GM19099 (cell line): ENCODE results near the gene PLD1.

Experiments used
- POLR2A ChIP-seq: IDR thresholded peaks from 3 replicates; pipeline ENCODE4 v1.6.1; 2011; ENCODE audit warnings: low read depth; ENCODE audit not compliant: insufficient read length; ENCODE audit errors: extremely low read depth

The PLD1 gene

DNA sequence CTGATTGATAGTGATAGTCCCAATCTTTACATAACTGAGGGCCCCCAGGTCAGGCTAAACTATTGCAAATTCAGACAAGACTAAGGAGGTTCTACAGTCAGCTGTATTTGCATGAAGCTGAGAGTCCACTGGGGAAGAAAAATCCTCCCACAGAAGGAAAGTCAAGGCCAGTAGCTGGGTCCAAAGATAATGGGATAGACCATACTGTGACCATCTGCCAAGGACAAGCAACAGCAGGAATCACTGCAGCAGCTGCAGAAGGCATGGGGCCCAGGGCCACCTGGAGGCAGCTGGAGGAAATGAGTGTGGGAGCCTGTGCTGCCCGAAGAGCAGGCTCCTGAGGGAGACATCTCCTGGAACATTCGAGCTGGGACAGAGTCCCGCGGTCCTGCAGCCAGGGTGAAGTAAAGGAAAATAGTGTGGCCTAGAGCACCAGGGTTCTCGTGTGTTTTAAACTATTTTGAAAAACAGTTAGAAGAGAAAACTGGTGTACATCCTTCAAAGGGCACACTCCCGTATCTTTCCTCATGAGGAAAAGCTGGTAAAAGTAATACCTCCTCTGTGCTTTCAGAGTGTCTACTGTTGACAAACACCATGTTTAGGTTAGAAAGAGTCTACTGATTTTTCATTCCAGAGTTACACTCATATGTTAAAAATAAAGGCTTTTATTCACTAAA lies 19.7 kb upstream of the PLD1 start:
- TF ChIP-seq POLR2A, result no peak

DNA sequence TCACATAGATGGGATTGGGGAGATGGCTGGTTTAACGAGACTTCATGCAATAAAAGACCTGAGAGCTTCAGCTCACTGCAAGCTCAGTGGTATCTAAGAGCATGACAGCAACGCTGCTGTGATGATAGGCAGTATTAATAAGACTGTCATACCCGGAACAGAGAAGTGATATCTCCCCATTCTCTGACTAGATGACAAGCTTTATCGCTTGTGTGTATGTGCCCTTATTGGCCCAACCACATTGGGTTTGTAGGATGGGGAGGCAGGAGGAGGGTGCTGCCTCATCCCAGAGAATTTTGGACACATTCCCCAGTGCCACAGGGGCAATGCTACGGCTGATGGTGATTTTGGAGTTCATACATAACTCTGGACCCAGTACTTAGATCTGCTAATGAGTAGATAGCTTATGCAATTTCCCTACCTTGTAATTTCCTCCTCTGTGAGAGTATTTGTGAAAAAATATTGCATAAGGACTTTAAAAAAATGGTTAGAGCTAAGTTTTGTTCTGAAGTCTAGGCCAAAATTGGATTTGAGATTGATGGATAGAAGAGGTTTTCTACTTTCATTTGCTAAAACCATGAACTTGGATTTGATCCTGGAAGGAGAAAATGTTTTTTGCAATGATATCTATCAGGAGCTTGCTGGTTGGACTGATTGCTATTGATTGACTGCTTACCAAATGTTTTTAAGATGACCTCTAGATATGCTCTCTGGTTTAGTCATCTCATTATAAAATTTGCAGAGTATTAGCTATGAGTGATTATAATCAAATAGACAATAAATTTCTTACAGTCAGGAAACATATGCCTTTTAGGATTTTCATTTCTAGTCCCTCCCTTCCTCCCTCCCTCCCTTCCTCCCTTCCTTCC lies 18.9 kb upstream of the PLD1 start:
- no peak for TF ChIP-seq POLR2A

GRCh38 chr3:171827836-171828458 lies 17.7 kb upstream of the PLD1 start:
- no peak for TF ChIP-seq POLR2A

- no peak for TF ChIP-seq POLR2A
Measured at GRCh38 chr3:171827385-171827784, 17.1 kb upstream of the PLD1 start.

DNA sequence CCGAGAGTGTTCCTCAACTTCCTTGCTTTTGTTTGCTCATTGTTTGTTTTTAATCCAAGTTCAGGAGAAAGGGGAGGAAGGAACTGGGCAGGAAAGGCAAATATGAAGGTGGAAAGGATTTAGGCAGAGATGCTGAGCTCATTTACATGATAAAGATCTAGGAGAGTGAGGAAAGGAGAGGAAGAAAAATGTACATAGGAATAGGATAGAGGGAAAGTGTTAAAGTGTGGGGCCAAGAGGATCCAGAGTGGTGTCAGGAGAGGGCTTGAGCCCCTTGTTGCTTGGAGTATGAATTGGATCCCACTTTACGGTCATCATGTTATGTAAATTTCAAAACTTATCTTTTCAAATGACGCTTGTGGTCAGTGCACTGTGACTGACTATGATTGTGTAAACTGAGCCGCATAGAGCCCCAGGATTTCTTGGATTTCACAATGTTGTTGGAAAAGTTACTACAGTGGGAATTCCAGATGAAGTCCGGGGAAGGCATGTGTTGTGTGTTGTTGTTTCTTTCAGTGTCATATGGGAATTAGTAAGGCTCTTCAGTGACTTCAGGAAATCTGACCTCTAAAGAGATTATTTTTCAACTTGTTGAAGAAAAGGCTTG lies 15.0 kb upstream of the PLD1 start:
- TF ChIP-seq POLR2A, result no peak

- no peak for TF ChIP-seq POLR2A
Measured at GRCh38 chr3:171824824-171825221, 14.5 kb upstream of the PLD1 start.

GRCh38 chr3:171824116-171824515 lies 13.8 kb upstream of the PLD1 start:
- no peak for TF ChIP-seq POLR2A

DNA sequence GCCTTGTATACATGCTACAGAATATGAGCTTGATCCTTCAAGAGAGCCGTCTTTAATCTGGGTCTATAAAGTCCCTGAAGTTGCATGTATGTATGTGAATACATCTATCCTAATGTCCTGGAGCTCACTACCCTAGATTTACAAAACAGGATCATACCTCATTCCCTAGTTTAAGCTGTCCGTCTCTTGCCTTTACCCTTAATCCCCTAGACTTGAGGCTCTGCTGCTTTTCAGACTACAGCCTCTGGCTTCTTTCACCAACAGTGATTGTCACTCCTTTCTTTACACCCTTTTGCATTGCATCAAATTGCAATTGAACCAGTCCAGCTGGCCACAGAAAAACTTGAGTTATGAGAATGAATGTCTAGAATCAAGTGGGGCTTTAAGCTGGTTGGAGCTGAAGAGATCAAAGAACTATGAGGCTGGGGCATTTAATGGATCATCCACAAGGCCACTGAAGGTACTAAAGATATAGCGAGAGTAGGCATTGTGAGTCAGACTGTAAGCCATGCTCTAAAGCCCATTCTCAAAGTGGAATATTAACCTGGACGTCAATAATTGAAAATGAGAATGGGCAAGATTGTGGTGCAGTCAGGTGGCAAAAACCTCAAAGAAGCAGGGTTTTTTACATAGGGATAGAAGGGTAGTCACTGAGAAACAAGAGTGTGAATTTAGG lies 12.3 kb upstream of the PLD1 start:
- no peak for TF ChIP-seq POLR2A

DNA sequence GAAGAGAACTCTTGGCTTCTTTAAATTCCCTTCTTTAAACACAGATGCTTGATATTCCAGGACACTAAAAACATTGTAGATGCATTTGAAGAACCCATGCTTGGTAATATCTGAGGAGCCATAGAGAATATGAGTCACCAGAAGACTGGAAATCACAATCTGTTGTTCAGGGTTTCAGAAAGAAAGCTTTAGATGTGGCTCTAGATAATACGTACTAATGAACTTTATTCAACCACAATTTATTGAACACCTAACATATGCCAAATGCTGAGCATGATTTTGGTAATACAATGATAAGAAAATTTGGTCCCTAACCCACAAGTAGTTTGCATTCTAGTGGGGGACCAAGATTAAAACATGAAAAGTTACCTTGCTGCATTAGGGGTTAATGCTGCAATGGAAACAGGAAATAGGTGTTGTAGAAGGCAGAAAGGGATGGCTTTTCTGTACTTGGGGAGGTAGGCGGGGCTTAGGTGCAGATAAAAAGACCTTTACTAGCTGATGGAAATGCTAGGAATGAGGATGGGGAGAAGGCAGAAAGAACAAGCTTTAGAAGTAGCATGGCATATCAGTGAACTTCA lies 11.6 kb upstream of the PLD1 start:
- no peak for TF ChIP-seq POLR2A

- TF ChIP-seq POLR2A, result no peak
Measured at GRCh38 chr3:171821044-171821443, 10.8 kb upstream of the PLD1 start.

- no peak for TF ChIP-seq POLR2A
Measured at GRCh38 chr3:171817074-171817800, 7.0 kb upstream of the PLD1 start.

- TF ChIP-seq POLR2A, result no peak
Measured at GRCh38 chr3:171815973-171816595, 5.8 kb upstream of the PLD1 start.

GRCh38 chr3:171813897-171814460 lies 3.7 kb upstream of the PLD1 start:
- no peak for TF ChIP-seq POLR2A
